Activated B cell treated with CpG ODN at 0.5 μM for 24 hours (primary cell): ENCODE results near the gene BCAS3. TPM values are rescaled to one million over a fixed set of nuclear protein-coding genes. Genes with fewer than 3 reads are reported as not detected.

Experiments
- ATAC-seq: fragments of 200-7000 bp; cut with Tn5 transposase; one replicate; pipeline ENCODE4 v1.10.0; 2021; ENCODE audit warnings: low read depth, mild to moderate bottlenecking, moderate library complexity
- CTCF ChIA-PET: fragments of 350-600 bp; sonication (Branson Sonifier 250); formaldehyde crosslinking; loops from one replicate; lab custom pipeline; 2021; ENCODE audit warnings: antibody characterized with exemption; lab: Charles Lee
- POLR2A ChIA-PET: fragments of 350-600 bp; sonication (Branson Sonifier 250); formaldehyde crosslinking; loops from one replicate; lab custom pipeline; 2021; ENCODE audit warnings: antibody characterized with exemption; lab: Charles Lee
- DNase-seq: peaks from one replicate; pipeline ENCODE4 v3.0.0; 2022
- H3K27ac Mint-ChIP-seq: one replicate; pipeline ENCODE4 v1.8.0; 2020; ENCODE audit warnings: mixed read lengths
- H3K27me3 Mint-ChIP-seq: one replicate; pipeline ENCODE4 v1.8.0; 2021; ENCODE audit warnings: mixed read lengths
- H3K36me3 Mint-ChIP-seq: one replicate; pipeline ENCODE4 v1.8.0; 2021; ENCODE audit warnings: low read depth, mixed read lengths
- H3K4me1 Mint-ChIP-seq: one replicate; pipeline ENCODE4 v1.8.0; 2021; ENCODE audit warnings: mixed read lengths
- H3K4me3 Mint-ChIP-seq: one replicate; pipeline ENCODE4 v1.8.0; 2020; ENCODE audit warnings: mild to moderate bottlenecking, mixed read lengths
- H3K9me3 Mint-ChIP-seq: one replicate; pipeline ENCODE4 v1.8.0; 2020; ENCODE audit warnings: mixed read lengths
- intact Hi-C: fragments of 100-400 bp; cut with micrococcal nuclease; formaldehyde crosslinking; loops from one replicate; pipeline ENCODE4 v1.15.1; 2024
- total RNA-seq: library from RNA; stranded (reverse); gene quantifications from 2 replicates; pipeline ENCODE4 v1.2.3, GENCODE V29; 2022
- TF ChIP-seq, protein P1 (sequence below): fragments of 200-600 bp; IDR thresholded peaks from one replicate; pipeline ENCODE4 v1.8.0; 2022; ENCODE audit warnings: antibody characterized with exemption, mild to moderate bottlenecking

BCAS3 gene
- total RNA-seq, 1 donor from 2014 or later: 37.5 TPM

DNA sequence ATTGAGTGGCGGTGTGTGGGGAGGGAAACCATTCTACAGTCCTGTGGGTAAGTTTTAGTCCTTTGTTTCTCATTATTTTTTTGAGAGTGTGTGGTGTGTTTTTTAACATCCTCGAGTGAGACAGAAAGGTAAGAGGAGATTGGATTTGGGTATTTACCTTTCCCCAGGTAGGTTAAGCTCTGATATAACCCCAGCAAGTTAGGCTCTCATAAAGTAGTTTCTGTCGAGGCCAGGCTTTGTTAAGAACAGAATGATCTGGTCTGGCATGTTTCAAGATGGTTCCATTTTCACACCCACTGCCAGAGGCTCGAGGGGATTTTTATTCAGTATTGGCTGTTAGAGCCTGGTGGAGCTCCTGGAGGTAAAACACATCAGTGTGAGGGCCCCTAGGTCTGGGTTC lies 62.9 kb downstream of the BCAS3 start:
- CTCF ChIA-PET: no interaction called here

DNA sequence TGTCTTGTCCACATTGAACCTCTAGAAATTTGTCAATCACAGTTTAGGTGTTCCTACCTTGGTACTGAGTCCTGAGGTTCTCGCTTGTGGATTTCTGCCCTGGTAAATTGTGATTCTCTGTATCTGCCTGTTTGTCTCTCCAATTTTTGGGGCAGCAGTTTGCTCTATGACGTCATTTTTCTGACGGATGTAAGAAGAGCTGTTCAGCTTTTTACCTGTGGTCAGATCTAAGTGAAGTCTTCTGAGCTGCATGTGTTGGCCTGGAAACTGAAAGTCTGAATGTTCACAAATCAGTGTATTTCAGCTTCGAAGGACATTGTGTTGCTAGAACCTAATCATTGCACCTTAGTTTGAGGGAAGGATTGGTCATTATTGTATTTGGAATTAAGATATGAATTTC lies 63.4 kb downstream of the BCAS3 start:
- ChIA-PET POLR2A (no interaction called here), CTCF (no interaction called here)
- ATAC-seq (no peak), DNase-seq (no peak)
- Mint-ChIP-seq H3K9me3 (no peaks in the 10 kb centered on the region), H3K27ac (no peak overlapping the region), H3K36me3 (peaks cover 2% of the 10 kb centered on the region), H3K27me3 (no peaks in the 10 kb centered on the region), H3K4me3 (no peak overlapping the region), H3K4me1 (peaks cover 5% of the 10 kb centered on the region)
- TF ChIP-seq, protein P1, sequence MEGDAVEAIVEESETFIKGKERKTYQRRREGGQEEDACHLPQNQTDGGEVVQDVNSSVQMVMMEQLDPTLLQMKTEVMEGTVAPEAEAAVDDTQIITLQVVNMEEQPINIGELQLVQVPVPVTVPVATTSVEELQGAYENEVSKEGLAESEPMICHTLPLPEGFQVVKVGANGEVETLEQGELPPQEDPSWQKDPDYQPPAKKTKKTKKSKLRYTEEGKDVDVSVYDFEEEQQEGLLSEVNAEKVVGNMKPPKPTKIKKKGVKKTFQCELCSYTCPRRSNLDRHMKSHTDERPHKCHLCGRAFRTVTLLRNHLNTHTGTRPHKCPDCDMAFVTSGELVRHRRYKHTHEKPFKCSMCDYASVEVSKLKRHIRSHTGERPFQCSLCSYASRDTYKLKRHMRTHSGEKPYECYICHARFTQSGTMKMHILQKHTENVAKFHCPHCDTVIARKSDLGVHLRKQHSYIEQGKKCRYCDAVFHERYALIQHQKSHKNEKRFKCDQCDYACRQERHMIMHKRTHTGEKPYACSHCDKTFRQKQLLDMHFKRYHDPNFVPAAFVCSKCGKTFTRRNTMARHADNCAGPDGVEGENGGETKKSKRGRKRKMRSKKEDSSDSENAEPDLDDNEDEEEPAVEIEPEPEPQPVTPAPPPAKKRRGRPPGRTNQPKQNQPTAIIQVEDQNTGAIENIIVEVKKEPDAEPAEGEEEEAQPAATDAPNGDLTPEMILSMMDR: no peak
- intact Hi-C loops: no loop called here

More for the DNA sequence above, 62.9 kb downstream of the BCAS3 start:
- intact Hi-C loops: no loop called here
- H3K9me3 Mint-ChIP-seq: no peaks in the 10 kb centered on the region
- H3K4me3 Mint-ChIP-seq: no peak overlapping the region
- H3K4me1 Mint-ChIP-seq: peaks cover 5% of the 10 kb centered on the region
- POLR2A ChIA-PET: no interaction called here
- ATAC-seq: no peak
- no peak for DNase-seq
- TF ChIP-seq, protein P1: no peak
- H3K36me3 Mint-ChIP-seq: peaks cover 2% of the 10 kb centered on the region
- H3K27me3 Mint-ChIP-seq: no peaks in the 10 kb centered on the region
- no peak overlapping the region for H3K27ac Mint-ChIP-seq

DNA sequence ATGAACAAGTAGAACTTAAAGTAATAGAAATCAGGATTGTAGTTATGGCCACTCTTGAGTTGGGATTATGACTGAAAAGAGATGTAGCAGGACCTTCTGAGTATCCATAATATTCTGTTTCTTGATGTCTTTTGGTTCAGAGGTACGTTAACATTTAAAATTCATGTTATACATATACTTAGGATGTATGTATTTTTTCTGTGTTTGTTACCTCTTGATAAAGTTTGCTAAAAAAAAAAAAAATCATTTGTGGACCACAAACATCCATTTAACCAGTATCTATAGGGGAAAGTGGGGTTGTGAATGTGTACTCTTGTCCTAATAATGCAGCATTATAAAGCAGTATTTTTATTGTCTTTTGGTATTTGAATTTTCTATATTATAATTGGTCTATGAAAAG lies 65.6 kb downstream of the BCAS3 start:
- H3K9me3 Mint-ChIP-seq: no peaks in the 10 kb centered on the region
- peaks cover 9% of the 10 kb centered on the region for H3K36me3 Mint-ChIP-seq
- no peak for DNase-seq
- no peak for ATAC-seq
- POLR2A ChIA-PET: no interaction called here
- TF ChIP-seq, protein P1: no peak
- H3K27ac Mint-ChIP-seq: no peak overlapping the region
- CTCF ChIA-PET: interaction anchor here (1.6 kb wide), 1 partner anchor 23 kb away, joined by 5 read pairs; no protein-coding TSS in a partner anchor
- H3K4me1 Mint-ChIP-seq: peaks cover 5% of the 10 kb centered on the region
- H3K4me3 Mint-ChIP-seq: no peak overlapping the region
- intact Hi-C loops: no loop called here
- H3K27me3 Mint-ChIP-seq: no peaks in the 10 kb centered on the region

DNA sequence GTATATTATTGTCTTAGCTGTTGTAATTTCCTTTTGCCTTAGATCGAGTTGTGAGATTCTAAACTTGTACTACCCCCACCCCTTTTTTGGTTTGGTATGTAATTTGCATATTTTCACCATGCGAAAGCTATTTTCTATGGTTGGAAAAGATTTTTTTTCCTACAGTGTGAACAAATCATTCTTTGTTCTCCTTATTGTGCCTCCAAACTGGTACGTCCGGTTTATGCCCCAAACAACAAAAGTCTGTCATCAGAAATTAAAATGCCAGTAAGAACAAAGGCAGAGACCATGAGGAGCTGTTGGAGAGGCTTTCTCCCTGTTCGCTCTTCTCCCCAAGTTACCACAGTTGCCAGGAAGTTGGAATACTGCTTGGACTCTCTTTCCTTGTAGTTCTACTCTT lies 66.1 kb downstream of the BCAS3 start:
- H3K27ac Mint-ChIP-seq: no peak overlapping the region
- ChIA-PET CTCF (interaction anchor here (1.6 kb wide), 1 partner anchor 23 kb away, joined by 5 read pairs; no protein-coding TSS in a partner anchor), POLR2A (no interaction called here)
- intact Hi-C loops: no loop called here
- H3K4me3 Mint-ChIP-seq: no peak overlapping the region
- peaks cover 10% of the 10 kb centered on the region for H3K36me3 Mint-ChIP-seq
- H3K27me3 Mint-ChIP-seq: no peaks in the 10 kb centered on the region
- H3K9me3 Mint-ChIP-seq: no peaks in the 10 kb centered on the region
- H3K4me1 Mint-ChIP-seq: peaks cover 5% of the 10 kb centered on the region
- TF ChIP-seq, protein P1: no peak
- no peak for ATAC-seq
- no peak for DNase-seq

DNA sequence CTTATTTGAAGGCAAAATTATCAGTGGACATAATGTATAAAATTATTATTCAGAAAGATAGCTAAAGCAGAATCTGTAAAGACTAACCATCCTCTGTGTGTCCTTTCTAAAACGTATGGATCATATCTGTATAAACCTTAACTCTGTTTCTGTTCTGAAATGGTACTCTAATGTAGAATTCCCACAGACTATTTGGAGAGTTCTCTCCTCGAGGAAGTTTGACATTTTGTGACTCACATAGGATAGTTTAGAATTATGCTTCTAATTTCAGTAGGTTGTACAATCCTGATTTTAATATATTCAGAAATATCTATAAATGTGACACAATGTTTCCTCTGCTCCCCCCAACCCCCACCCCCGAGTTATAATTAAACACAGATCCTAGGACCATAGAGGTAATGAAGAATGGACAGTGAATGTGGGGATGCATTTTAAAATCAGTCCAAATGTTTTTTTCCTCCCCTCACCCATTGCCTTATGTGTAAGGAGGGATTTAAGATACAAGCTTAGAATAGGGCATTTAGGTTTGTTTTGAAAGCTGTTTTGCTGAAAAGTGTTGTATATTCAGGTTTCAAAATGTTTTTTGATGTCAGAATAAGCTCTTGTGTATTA lies 66.8 kb downstream of the BCAS3 start:
- TF ChIP-seq, protein P1: no peak
- Mint-ChIP-seq H3K4me1 (peaks cover 5% of the 10 kb centered on the region), H3K27me3 (no peaks in the 10 kb centered on the region), H3K36me3 (peaks cover 10% of the 10 kb centered on the region), H3K4me3 (no peak overlapping the region), H3K27ac (no peak overlapping the region), H3K9me3 (no peaks in the 10 kb centered on the region)
- intact Hi-C loops: no loop called here
- ChIA-PET CTCF (interaction anchor here (1.6 kb wide), 1 partner anchor 24 kb away, joined by 5 read pairs; no protein-coding TSS in a partner anchor), POLR2A (no interaction called here)
- no peak for DNase-seq
- no peak for ATAC-seq
